H1 (cell line): ENCODE data around the gene CDR2L. TPM values are rescaled to one million over a fixed set of nuclear protein-coding genes. Genes with fewer than 3 reads are reported as not detected.
A peak's percentile ranks its signal among the peaks of the same experiment; 100 is the strongest.

Source experiments
- CTCF ChIA-PET: fragments of 300-600 bp; sonication (Branson Sonifier 250); formaldehyde crosslinking; loops from one replicate; lab custom pipeline; 2021; ENCODE audit not compliant: partially characterized antibody; lab: Charles Lee
- POLR2A ChIA-PET: fragments of 300-600 bp; sonication (Branson Sonifier 250); formaldehyde crosslinking; loops from one replicate; lab custom pipeline; 2021; ENCODE audit warnings: inconsistent platforms; ENCODE audit not compliant: partially characterized antibody; lab: Charles Lee
- DNase-seq, 2 experiments: peaks; one replicate each; pipeline versions ENCODE4 v3.0.0 to v3.0.0-alpha.2; 2010 to 2022; ENCODE audit warnings: low spot score in 2 of 2, low read depth in 1 of 2, mixed read lengths in 1 of 2
- FAIRE-seq: peaks from 2 replicates; lab custom pipeline; 2011; peaks lifted over from hg19 to GRCh38; lab: Jason Lieb, UNC
- H2AFZ ChIP-seq: 2 replicates; pipeline ENCODE4 v1.8.1; 2012; ENCODE audit warnings: low read length, inconsistent platforms
- H2AK5ac ChIP-seq: 2 replicates; pipeline ENCODE4 v1.6.1; 2013; ENCODE audit warnings: low read depth, low read length
- H2BK120ac ChIP-seq: replicated peaks from 2 replicates; pipeline ENCODE3; 2013; ENCODE audit warnings: low read depth, low read length, inconsistent platforms
- H2BK12ac ChIP-seq: 2 replicates; pipeline ENCODE4 v1.6.1; 2013; ENCODE audit warnings: low read depth, low read length
- H2BK15ac ChIP-seq: 2 replicates; pipeline ENCODE4 v1.6.1; 2013; ENCODE audit warnings: low read length
- H2BK20ac ChIP-seq: 2 replicates; pipeline ENCODE4 v1.6.1; 2013; ENCODE audit warnings: low read length
- H2BK5ac ChIP-seq: 2 replicates; pipeline ENCODE4 v1.6.1; 2013; ENCODE audit warnings: low read depth, low read length
- H3K14ac ChIP-seq: 2 replicates; pipeline ENCODE4 v1.6.1; 2013; ENCODE audit warnings: inconsistent platforms; ENCODE audit not compliant: insufficient read length
- H3K18ac ChIP-seq: 2 replicates; pipeline ENCODE4 v1.6.1; 2013; ENCODE audit warnings: low read length; ENCODE audit errors: extremely low read depth
- H3K23ac ChIP-seq: 2 replicates; pipeline ENCODE4 v1.6.1; 2013; ENCODE audit warnings: inconsistent platforms; ENCODE audit not compliant: insufficient read length
- H3K23me2 ChIP-seq: 2 replicates; pipeline ENCODE4 v1.6.1; 2013; ENCODE audit warnings: low read depth, low read length
- H3K27ac ChIP-seq: 2 replicates; pipeline ENCODE4 v1.6.1; 2011; ENCODE audit warnings: low read depth, low read length, inconsistent platforms
- H3K27me3 ChIP-seq, 4 experiments: replicated peaks in 1 of 4; 1 replicate in 1 of 4; 2 replicates in 3 of 4; pipeline versions ENCODE4 v1.6.1 to v1.8.1; 2011 to 2013; ENCODE audit warnings: low read length in 3 of 4, mild to moderate bottlenecking in 3 of 4, inconsistent platforms in 2 of 4, mixed read lengths in 2 of 4, moderate library complexity in 1 of 4; ENCODE audit not compliant: control insufficient read depth in 3 of 4, insufficient read depth in 3 of 4; ENCODE audit errors: extremely low read depth in 1 of 4
- H3K36me3 ChIP-seq, 4 experiments: 2 replicates each; pipeline versions ENCODE4 v1.6.1 to v1.8.1; 2011 to 2013; ENCODE audit warnings: mild to moderate bottlenecking in 4 of 4, low read length in 3 of 4, moderate library complexity in 2 of 4, control low read depth in 1 of 4, inconsistent platforms in 1 of 4; ENCODE audit not compliant: insufficient read depth in 4 of 4, control insufficient read depth in 2 of 4
- H3K4ac ChIP-seq: replicated peaks from 2 replicates; pipeline ENCODE3; 2013; ENCODE audit warnings: low read length, low read depth, mixed read lengths, inconsistent platforms; ENCODE audit not compliant: insufficient read length
- H3K4me1 ChIP-seq, 4 experiments: replicated peaks in 1 of 4; 1 replicate in 1 of 4; 2 replicates in 3 of 4; pipeline versions ENCODE4 v1.6.1 to v1.8.1; 2011 to 2013; ENCODE audit warnings: low read length in 3 of 4, inconsistent platforms in 2 of 4, mixed read lengths in 1 of 4; ENCODE audit not compliant: insufficient read depth in 4 of 4, control insufficient read depth in 3 of 4
- H3K4me2 ChIP-seq, 2 experiments: 2 replicates each; pipeline versions ENCODE4 v1.6.1 to v1.8.1; 2011 to 2013; ENCODE audit warnings: low read depth in 2 of 2, low read length in 2 of 2, control low read depth in 1 of 2, inconsistent platforms in 1 of 2, mild to moderate bottlenecking in 1 of 2; ENCODE audit not compliant: insufficient read depth in 1 of 2
- H3K4me3 ChIP-seq, 4 experiments: fragments of 200-600, 300-600 bp in 1 of 4; sonication (generic), shearing (Covaris generic), sonication (Bioruptor Twin) in 1 of 4; 2 replicates each; pipeline versions ENCODE4 v1.5.1 to v1.8.1; 2011 to 2016; ENCODE audit warnings: low read length in 4 of 4, low read depth in 3 of 4, control low read depth in 2 of 4, inconsistent platforms in 2 of 4, mild to moderate bottlenecking in 2 of 4, mixed read lengths in 1 of 4, moderate library complexity in 1 of 4; ENCODE audit not compliant: insufficient read depth in 2 of 4; ENCODE audit errors: extremely low read depth in 1 of 4
- H3K56ac ChIP-seq: replicated peaks from 2 replicates; pipeline ENCODE3; 2013; ENCODE audit warnings: low read depth, mild to moderate bottlenecking, mixed read lengths, low read length, inconsistent platforms; ENCODE audit not compliant: insufficient read length
- H3K79me1 ChIP-seq: 2 replicates; pipeline ENCODE4 v1.6.1; 2013; ENCODE audit warnings: low read depth, low read length, control low read depth
- H3K79me2 ChIP-seq, 2 experiments: 2 replicates each; pipeline versions ENCODE4 v1.6.1 to v1.8.1; 2012 to 2013; ENCODE audit warnings: low read length in 2 of 2, mild to moderate bottlenecking in 2 of 2, inconsistent platforms in 1 of 2; ENCODE audit not compliant: insufficient read depth in 2 of 2, control insufficient read depth in 1 of 2
- H3K9ac ChIP-seq, 4 experiments: replicated peaks in 1 of 4; 1 replicate in 1 of 4; 2 replicates in 3 of 4; pipeline versions ENCODE4 v1.6.1 to v1.8.1; 2011 to 2013; ENCODE audit warnings: low read depth in 3 of 4, low read length in 3 of 4, control low read depth in 2 of 4, mild to moderate bottlenecking in 2 of 4, moderate library complexity in 2 of 4, inconsistent platforms in 1 of 4; ENCODE audit errors: extremely low read depth in 1 of 4
- H3K9me3 ChIP-seq, 2 experiments: 2 replicates each; pipeline versions ENCODE4 v1.6.1 to v1.8.1; 2012 to 2013; ENCODE audit warnings: mild to moderate bottlenecking in 2 of 2, moderate library complexity in 2 of 2, control low read depth in 1 of 2, inconsistent platforms in 1 of 2, low read depth in 1 of 2, low read length in 1 of 2, mixed read lengths in 1 of 2; ENCODE audit not compliant: insufficient read depth in 2 of 2
- H4K20me1 ChIP-seq, 2 experiments: replicated peaks in 1 of 2; 2 replicates each; pipeline versions ENCODE3 to v1.8.1; 2011 to 2013; ENCODE audit warnings: inconsistent platforms in 2 of 2, low read length in 2 of 2, mild to moderate bottlenecking in 1 of 2; ENCODE audit not compliant: insufficient read depth in 2 of 2, control insufficient read depth in 1 of 2
- H4K5ac ChIP-seq: 2 replicates; pipeline ENCODE4 v1.6.1; 2013; ENCODE audit warnings: low read length, low read depth, mixed read lengths, inconsistent platforms; ENCODE audit not compliant: insufficient read length
- H4K8ac ChIP-seq: 2 replicates; pipeline ENCODE4 v1.8.0; 2013; ENCODE audit warnings: mild to moderate bottlenecking, moderate library complexity, low read length, inconsistent platforms; ENCODE audit not compliant: insufficient read depth; ENCODE audit errors: extremely low read depth
- H4K91ac ChIP-seq: replicated peaks from 2 replicates; pipeline ENCODE3; 2013; ENCODE audit warnings: low read length, mixed read lengths, inconsistent platforms; ENCODE audit not compliant: insufficient read length
- CBX5 ChIP-seq: fragments of 300-800, 300-1000 bp; sonication (generic); IDR thresholded peaks from 2 replicates; pipeline ENCODE4 v1.7.1; 2016; ENCODE audit warnings: antibody characterized with exemption, low read length, low read depth
- EZH2 ChIP-seq: fragments of 200-600 bp; sonication (generic); IDR thresholded peaks from 2 replicates; pipeline ENCODE4 v1.7.1; 2012; ENCODE audit warnings: low read depth, mild to moderate bottlenecking, moderate library complexity, low read length, inconsistent platforms; ENCODE audit not compliant: severe bottlenecking
- GTF2F1 ChIP-seq: IDR thresholded peaks from 2 replicates; pipeline ENCODE4 v1.6.1; 2012; ENCODE audit warnings: low read depth, low read length, improper control_type of control experiment, borderline replicate concordance
- JUND ChIP-seq: IDR thresholded peaks from 2 replicates; pipeline ENCODE4 v1.6.1; 2011; ENCODE audit warnings: mild to moderate bottlenecking, improper control_type of control experiment, low read length
- KDM4A ChIP-seq: IDR thresholded peaks from one replicate; pipeline ENCODE4 v1.7.1; 2012; ENCODE audit warnings: low read depth, mild to moderate bottlenecking, moderate library complexity, low read length, inconsistent platforms; ENCODE audit not compliant: severe bottlenecking
- MAFK ChIP-seq: IDR thresholded peaks from 2 replicates; pipeline ENCODE4 v1.6.1; 2012; ENCODE audit warnings: low read depth, mild to moderate bottlenecking, improper control_type of control experiment, low read length
- NRF1 ChIP-seq: IDR thresholded peaks from 2 replicates; pipeline ENCODE4 v1.6.1; 2011; ENCODE audit warnings: mild to moderate bottlenecking, low read depth, low read length, improper control_type of control experiment
- POLR2AphosphoS5 ChIP-seq: IDR thresholded peaks from 2 replicates; pipeline ENCODE4 v1.6.1; 2011; ENCODE audit warnings: low read depth, low read length
- POU5F1 ChIP-seq: IDR thresholded peaks from 2 replicates; pipeline ENCODE4 v1.6.1; 2011; ENCODE audit warnings: low read depth, mild to moderate bottlenecking, low read length, moderate library complexity
- SP4 ChIP-seq: IDR thresholded peaks from 2 replicates; pipeline ENCODE4 v1.6.1; 2012; ENCODE audit warnings: low read length, inconsistent platforms
- TAF7 ChIP-seq: optimal IDR thresholded peaks from 2 replicates; pipeline ENCODE3; 2011; ENCODE audit warnings: low read depth, mild to moderate bottlenecking, inconsistent platforms, low read length, moderate library complexity, borderline replicate concordance
- TBP ChIP-seq: IDR thresholded peaks from 2 replicates; pipeline ENCODE4 v1.6.1; 2011; ENCODE audit warnings: low read depth, low read length, improper control_type of control experiment
- WGBS, 2 experiments: shearing (Covaris generic) in 1 of 2; methylation state at CpG; one replicate each; pipeline versions ENCODE4 v1.1.6 to v1.1.7; 2013 to 2015; ENCODE audit warnings: low lambda C conversion rate in 2 of 2, mixed read lengths in 2 of 2, inconsistent platforms in 1 of 2, low coverage in 1 of 2, missing lambda C conversion rate in 1 of 2; ENCODE audit not compliant: insufficient replicate concordance in 2 of 2, insufficient coverage in 1 of 2, insufficient read length in 1 of 2; ENCODE audit errors: extremely low coverage in 1 of 2, missing lambda C conversion rate in 1 of 2; 5-methylcytosine and 5-hydroxymethylcytosine counted together
- polyA plus RNA-seq, 7 experiments: library from polyadenylated mRNA; depleted of rRNA in 3 of 7; stranded (reverse) in 5 of 7; unstranded in 2 of 7; fragments of >200 nt in 5 of 7; fragments of 200-250 nt in 2 of 7; gene quantifications; 1 replicate in 5 of 7; 2 replicates in 1 of 7; 4 replicates in 1 of 7; pipeline versions ENCODE4 v1.2.1 to v1.2.3, GENCODE V29; 2011 to 2013; ENCODE audit warnings: missing spikeins in 2 of 7, mixed read lengths in 2 of 7
- total RNA-seq: library from RNA; stranded (reverse); fragmentation: NEBNext Ultra II Directional; extraction: Animal tissue kit (Norgen Biotek cat#: 25700); gene quantifications from 2 replicates; pipeline ENCODE4 v1.2.1, GENCODE V29; 2021

The CDR2L gene
- total and polyA plus RNA-seq, 2 of the 8 experiments (the other 6 are each of a cell fraction or from before 2014, with no cell fraction given), result 20.4 to 38.1 TPM

DNA sequence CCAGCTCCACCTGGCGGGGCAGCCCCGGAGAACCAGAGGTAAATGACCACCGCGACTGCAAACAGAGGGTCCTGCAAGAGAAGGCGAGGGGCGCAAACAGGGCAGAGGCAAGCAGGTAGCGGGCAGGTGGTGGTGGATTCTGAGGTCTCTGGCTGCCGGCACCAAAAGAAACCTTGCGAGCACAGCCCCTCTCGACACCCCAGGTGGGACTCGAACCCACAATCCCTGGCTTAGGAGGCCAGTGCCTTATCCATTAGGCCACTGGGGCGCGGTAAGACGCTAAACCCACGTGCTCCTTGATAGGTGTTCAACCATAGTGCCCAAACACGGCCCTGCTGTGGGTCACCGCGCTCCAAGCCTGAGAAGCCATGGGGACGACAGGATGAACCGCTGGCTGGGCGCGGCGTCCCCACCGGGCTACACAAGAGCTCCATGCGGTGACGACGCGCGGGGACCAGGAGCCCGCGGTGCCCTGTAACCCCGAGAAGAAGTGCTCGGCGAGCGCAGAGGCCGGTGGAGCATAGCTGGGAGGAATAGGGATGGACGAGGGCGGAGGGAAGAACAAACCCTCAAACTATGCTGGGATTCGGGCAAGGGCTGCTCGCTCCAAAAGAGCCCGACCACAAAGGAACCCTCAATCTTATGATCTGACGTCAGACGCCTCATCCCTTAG, 46.9 kb downstream of the CDR2L start:
- peak; percentile 87 to 97 for DNase-seq
- no peak for FAIRE-seq
- H3K9ac ChIP-seq, result peak overlapping the region; percentile 86 to 97 (median 95)
- peak overlapping the region; percentile 92 for H3K18ac ChIP-seq
- peaks cover 3 to 10% (median 7%) of the 10 kb centered on the region in 4 experiments; a peak in 5 of 7 replicates for H3K4me1 ChIP-seq
- peak overlapping the region; percentile 89 for H3K56ac ChIP-seq
- no peaks in the 10 kb centered on the region for H3K79me2 ChIP-seq
- 2% methylated on average over 43 of the region's 43 CpGs; no CpG with 5 or more reads in 1 of the 2 experiments for WGBS, 2 experiments
- peak overlapping the region; percentile 63 for H3K4ac ChIP-seq
- ChIA-PET POLR2A (interaction anchor here (0.7 to 3.7 kb wide), 24 partner anchors 9 to 257 kb away, joined by 3 to 63 read pairs (median 4); partner anchors contain the start of genes ATP5PD, HID1, MRPL58 and SLC16A5), CTCF (interaction anchor here (0.8 to 3.4 kb wide), 13 partner anchors 8 to 76 kb away, joined by 3 to 28 read pairs (median 4); partner anchors contain the start of gene MRPL58)
- peak overlapping the region; percentile 86 for H4K91ac ChIP-seq
- no peak overlapping the region for H3K23ac ChIP-seq
- H2AK5ac ChIP-seq, result no peak overlapping the region
- peak overlapping the region; percentile 24 for H4K5ac ChIP-seq
- H2AFZ ChIP-seq, result peak overlapping the region; percentile 22; the same call in 1 of the 2 replicates
- H3K4me2 ChIP-seq, result peak overlapping the region; percentile 42 to 72
- H3K79me1 ChIP-seq, result no peaks in the 10 kb centered on the region
- H3K4me3 ChIP-seq, result peak overlapping the region; percentile 82 to 98 (median 95)
- peak overlapping the region; percentile 42; the same call in 1 of the 2 replicates for H2BK12ac ChIP-seq
- H3K23me2 ChIP-seq, result no peaks in the 10 kb centered on the region
- no peak overlapping the region for H3K14ac ChIP-seq
- H4K8ac ChIP-seq, result peak overlapping the region; percentile 95
- H2BK5ac ChIP-seq, result peak overlapping the region; percentile 79
- H3K27ac ChIP-seq, result peak overlapping the region; percentile 89
- no peak overlapping the region; the same call in 1 of the 2 replicates for H2BK20ac ChIP-seq
- H3K36me3 ChIP-seq, result peaks cover 5 to 12% (median 8%) of the 10 kb centered on the region in 4 experiments; a peak in 6 of 8 replicates
- H3K9me3 ChIP-seq, result peaks cover 6 to 8% of the 10 kb centered on the region in 2 experiments
- H2BK15ac ChIP-seq, result peak overlapping the region; percentile 31; the same call in 1 of the 2 replicates
- H4K20me1 ChIP-seq, result no peaks in the 10 kb centered on the region
- no peaks in the 10 kb centered on the region for H3K27me3 ChIP-seq
- peak overlapping the region; percentile 74 for H2BK120ac ChIP-seq
- TF ChIP-seq SP4 (peak; percentile 68; the same call in 1 of the 2 replicates), KDM4A (peak; percentile 88), GTF2F1 (no peak), NRF1 (peak; percentile 33; the same call in 1 of the 2 replicates), POU5F1 (peak; percentile 57; the same call in 1 of the 2 replicates), MAFK (peak; percentile 54; the same call in 1 of the 2 replicates), TAF7 (peak; percentile 73), TBP (peak; percentile 99), POLR2AphosphoS5 (peak; percentile 60; the same call in 1 of the 2 replicates), JUND (no peak), CBX5 (no peak), EZH2 (no peak)
